ENCODE measurements around the gene FADS2. TPM values are rescaled to one million over a fixed set of nuclear protein-coding genes. Genes with fewer than 3 reads are reported as not detected.

Gene FADS2
- polyA plus RNA-seq, 2 donors: 5.1 to 8.7 TPM

GRCh38 chr11:61851113-61851899 lies 23.2 kb downstream of the FADS2 start:
- Histone ChIP-seq H3K4me3 (ENCODE audit: low read depth in 1 of 2, low read length in 2 of 2) (no peak overlapping the region), H3K27ac (ENCODE audit: low read depth in 2 of 2, low read length in 1 of 2) (no peak overlapping the region), H3K36me3 (ENCODE audit: control insufficient read depth in 2 of 2, insufficient read depth in 2 of 2, low read length in 1 of 2) (peaks cover 0 to 7% of the 10 kb centered on the region in 2 donors), H3K9me3 (ENCODE audit: control insufficient read depth in 2 of 2, insufficient read depth in 1 of 2, low read depth in 1 of 2, low read length in 1 of 2) (no peaks in the 10 kb centered on the region), H3K4me1 (ENCODE audit: control insufficient read depth in 2 of 2, insufficient read depth in 2 of 2, low read length in 1 of 2) (peaks cover 0 to 6% of the 10 kb centered on the region in 2 donors), H3K27me3 (ENCODE audit: control insufficient read depth in 1 of 2, insufficient read depth in 2 of 2, low read length in 2 of 2) (no peaks in the 10 kb centered on the region)
- 79 to 88% methylated on average over 24 of the region's 24 CpGs for WGBS, 2 donors

- no peaks in the 10 kb centered on the region for H3K9me3 ChIP-seq (ENCODE audit: control insufficient read depth in 2 of 2, insufficient read depth in 1 of 2, low read depth in 1 of 2, low read length in 1 of 2)
- H3K27ac ChIP-seq (ENCODE audit: low read depth in 2 of 2, low read length in 1 of 2): no peak overlapping the region
- H3K4me3 ChIP-seq (ENCODE audit: low read depth in 1 of 2, low read length in 2 of 2): no peak overlapping the region
- 87 to 90% methylated on average over 6 of the region's 6 CpGs for WGBS, 2 donors
- peaks cover 0 to 7% of the 10 kb centered on the region in 2 donors for H3K36me3 ChIP-seq (ENCODE audit: control insufficient read depth in 2 of 2, insufficient read depth in 2 of 2, low read length in 1 of 2)
- H3K27me3 ChIP-seq (ENCODE audit: control insufficient read depth in 1 of 2, insufficient read depth in 2 of 2, low read length in 2 of 2): no peaks in the 10 kb centered on the region
- H3K4me1 ChIP-seq (ENCODE audit: control insufficient read depth in 2 of 2, insufficient read depth in 2 of 2, low read length in 1 of 2): peaks cover 0 to 6% of the 10 kb centered on the region in 2 donors
Observed at GRCh38 chr11:61851900-61852295, 23.8 kb downstream of the FADS2 start.

- WGBS, 2 donors: 64 to 67% methylated on average over 13 of the region's 13 CpGs
Observed at GRCh38 chr11:61853698-61854169, 25.6 kb downstream of the FADS2 start.

GRCh38 chr11:61854206-61854895 lies 26.3 kb downstream of the FADS2 start:
- 90 to 92% methylated on average over 17 of the region's 17 CpGs for WGBS, 2 donors
- H3K36me3 ChIP-seq (ENCODE audit: control insufficient read depth in 2 of 2, insufficient read depth in 2 of 2, low read length in 1 of 2): no peaks in the 10 kb centered on the region
- H3K27ac ChIP-seq (ENCODE audit: low read depth in 2 of 2, low read length in 1 of 2): no peak overlapping the region

More at GRCh38 chr11:61853698-61854169, 25.6 kb downstream of the FADS2 start:
- Histone ChIP-seq H3K4me1 (ENCODE audit: control insufficient read depth in 2 of 2, insufficient read depth in 2 of 2, low read length in 1 of 2) (peaks cover 0 to 6% of the 10 kb centered on the region in 2 donors), H3K9me3 (ENCODE audit: control insufficient read depth in 2 of 2, insufficient read depth in 1 of 2, low read depth in 1 of 2, low read length in 1 of 2) (no peaks in the 10 kb centered on the region), H3K27ac (ENCODE audit: low read depth in 2 of 2, low read length in 1 of 2) (no peak overlapping the region), H3K4me3 (ENCODE audit: low read depth in 1 of 2, low read length in 2 of 2) (no peak overlapping the region), H3K36me3 (ENCODE audit: control insufficient read depth in 2 of 2, insufficient read depth in 2 of 2, low read length in 1 of 2) (no peaks in the 10 kb centered on the region), H3K27me3 (ENCODE audit: control insufficient read depth in 1 of 2, insufficient read depth in 2 of 2, low read length in 2 of 2) (no peaks in the 10 kb centered on the region)

GRCh38 chr11:61854966-61855714 lies 27.0 kb downstream of the FADS2 start:
- 88 to 89% methylated on average over 14 of the region's 14 CpGs for WGBS, 2 donors

More at GRCh38 chr11:61854206-61854895, 26.3 kb downstream of the FADS2 start:
- Histone ChIP-seq H3K27me3 (ENCODE audit: control insufficient read depth in 1 of 2, insufficient read depth in 2 of 2, low read length in 2 of 2) (no peaks in the 10 kb centered on the region), H3K4me1 (ENCODE audit: control insufficient read depth in 2 of 2, insufficient read depth in 2 of 2, low read length in 1 of 2) (peaks cover 0 to 6% of the 10 kb centered on the region in 2 donors), H3K9me3 (ENCODE audit: control insufficient read depth in 2 of 2, insufficient read depth in 1 of 2, low read depth in 1 of 2, low read length in 1 of 2) (no peaks in the 10 kb centered on the region), H3K4me3 (ENCODE audit: low read depth in 1 of 2, low read length in 2 of 2) (no peak overlapping the region)

GRCh38 chr11:61855939-61856680 lies 28.0 kb downstream of the FADS2 start:
- no peaks in the 10 kb centered on the region for H3K36me3 ChIP-seq (ENCODE audit: control insufficient read depth in 2 of 2, insufficient read depth in 2 of 2, low read length in 1 of 2)

More at GRCh38 chr11:61854966-61855714, 27.0 kb downstream of the FADS2 start:
- H3K9me3 ChIP-seq (ENCODE audit: control insufficient read depth in 2 of 2, insufficient read depth in 1 of 2, low read depth in 1 of 2, low read length in 1 of 2): no peaks in the 10 kb centered on the region
- H3K4me1 ChIP-seq (ENCODE audit: control insufficient read depth in 2 of 2, insufficient read depth in 2 of 2, low read length in 1 of 2): peaks cover 0 to 6% of the 10 kb centered on the region in 2 donors
- H3K4me3 ChIP-seq (ENCODE audit: low read depth in 1 of 2, low read length in 2 of 2): no peak overlapping the region
- H3K27ac ChIP-seq (ENCODE audit: low read depth in 2 of 2, low read length in 1 of 2): no peak overlapping the region
- H3K36me3 ChIP-seq (ENCODE audit: control insufficient read depth in 2 of 2, insufficient read depth in 2 of 2, low read length in 1 of 2): no peaks in the 10 kb centered on the region
- no peaks in the 10 kb centered on the region for H3K27me3 ChIP-seq (ENCODE audit: control insufficient read depth in 1 of 2, insufficient read depth in 2 of 2, low read length in 2 of 2)

GRCh38 chr11:61860054-61860903 lies 32.2 kb downstream of the FADS2 start:
- Histone ChIP-seq H3K4me3 (ENCODE audit: low read depth in 1 of 2, low read length in 2 of 2) (no peak overlapping the region), H3K9me3 (ENCODE audit: control insufficient read depth in 2 of 2, insufficient read depth in 1 of 2, low read depth in 1 of 2, low read length in 1 of 2) (no peaks in the 10 kb centered on the region), H3K4me1 (ENCODE audit: control insufficient read depth in 2 of 2, insufficient read depth in 2 of 2, low read length in 1 of 2) (peaks cover 0 to 3% of the 10 kb centered on the region in 2 donors), H3K36me3 (ENCODE audit: control insufficient read depth in 2 of 2, insufficient read depth in 2 of 2, low read length in 1 of 2) (peaks cover 0 to 3% of the 10 kb centered on the region in 2 donors), H3K27ac (ENCODE audit: low read depth in 2 of 2, low read length in 1 of 2) (no peak overlapping the region), H3K27me3 (ENCODE audit: control insufficient read depth in 1 of 2, insufficient read depth in 2 of 2, low read length in 2 of 2) (no peaks in the 10 kb centered on the region)
- WGBS, 2 donors: 62 to 66% methylated on average over 16 of the region's 16 CpGs

More at GRCh38 chr11:61855939-61856680, 28.0 kb downstream of the FADS2 start:
- no peak overlapping the region for H3K27ac ChIP-seq (ENCODE audit: low read depth in 2 of 2, low read length in 1 of 2)
- H3K27me3 ChIP-seq (ENCODE audit: control insufficient read depth in 1 of 2, insufficient read depth in 2 of 2, low read length in 2 of 2): no peaks in the 10 kb centered on the region
- H3K9me3 ChIP-seq (ENCODE audit: control insufficient read depth in 2 of 2, insufficient read depth in 1 of 2, low read depth in 1 of 2, low read length in 1 of 2): no peaks in the 10 kb centered on the region
- peaks cover 0 to 8% of the 10 kb centered on the region in 2 donors for H3K4me1 ChIP-seq (ENCODE audit: control insufficient read depth in 2 of 2, insufficient read depth in 2 of 2, low read length in 1 of 2)
- H3K4me3 ChIP-seq (ENCODE audit: low read depth in 1 of 2, low read length in 2 of 2): no peak overlapping the region
- WGBS, 2 donors: 84 to 92% methylated on average over 12 of the region's 12 CpGs

GRCh38 chr11:61861634-61862033 lies 33.5 kb downstream of the FADS2 start:
- H3K36me3 ChIP-seq (ENCODE audit: control insufficient read depth in 2 of 2, insufficient read depth in 2 of 2, low read length in 1 of 2): peaks cover 0 to 3% of the 10 kb centered on the region in 2 donors
- H3K4me1 ChIP-seq (ENCODE audit: control insufficient read depth in 2 of 2, insufficient read depth in 2 of 2, low read length in 1 of 2): peaks cover 0 to 6% of the 10 kb centered on the region in 2 donors
- no peak overlapping the region for H3K4me3 ChIP-seq (ENCODE audit: low read depth in 1 of 2, low read length in 2 of 2)
- H3K27ac ChIP-seq (ENCODE audit: low read depth in 2 of 2, low read length in 1 of 2): no peak overlapping the region
- 73 to 76% methylated on average over 9 of the region's 9 CpGs for WGBS, 2 donors
- no peaks in the 10 kb centered on the region for H3K9me3 ChIP-seq (ENCODE audit: control insufficient read depth in 2 of 2, insufficient read depth in 1 of 2, low read depth in 1 of 2, low read length in 1 of 2)
- no peaks in the 10 kb centered on the region for H3K27me3 ChIP-seq (ENCODE audit: control insufficient read depth in 1 of 2, insufficient read depth in 2 of 2, low read length in 2 of 2)

All from esophagus (tissue), 2 donors.